DOHH2 (cell line): ENCODE data around the gene FUS.

ENCODE experiments used
- H3F3A ChIP-seq: fragments of 200-600 bp; sonication (generic), shearing (Covaris generic); 2 replicates; pipeline ENCODE4 v1.6.0; 2016; ENCODE audit warnings: antibody characterized with exemption, mild to moderate bottlenecking; ENCODE audit not compliant: control insufficient read depth, insufficient read depth
- H3K27ac ChIP-seq: fragments of 200-600 bp; sonication (generic); 2 replicates; pipeline ENCODE4 v1.5.1; 2014; ENCODE audit warnings: low read depth, mild to moderate bottlenecking, low read length, moderate library complexity
- H3K27me3 ChIP-seq: fragments of 200-600 bp; sonication (generic); 2 replicates; pipeline ENCODE4 v1.6.1; 2014; ENCODE audit warnings: mild to moderate bottlenecking, low read length, mixed read lengths; ENCODE audit not compliant: control insufficient read depth
- H3K36me3 ChIP-seq: fragments of 200-600 bp; sonication (generic); 2 replicates; pipeline ENCODE4 v1.6.1; 2014; ENCODE audit warnings: mild to moderate bottlenecking, low read length, moderate library complexity, mixed read lengths; ENCODE audit not compliant: control insufficient read depth
- H3K4me1 ChIP-seq: fragments of 200-600 bp; sonication (generic); 2 replicates; pipeline ENCODE4 v1.6.1; 2014; ENCODE audit warnings: mild to moderate bottlenecking, low read length, mixed read lengths; ENCODE audit not compliant: control insufficient read depth
- H3K4me2 ChIP-seq: fragments of 200-600 bp; sonication (generic); 2 replicates; pipeline ENCODE4 v1.6.0; 2014; ENCODE audit warnings: mild to moderate bottlenecking, low read length, moderate library complexity
- H3K4me3 ChIP-seq: fragments of 200-600 bp; sonication (generic); 2 replicates; pipeline ENCODE4 v1.5.1; 2014; ENCODE audit warnings: mild to moderate bottlenecking, low read length, mixed read lengths
- H3K79me2 ChIP-seq: fragments of 200-600 bp; sonication (generic); 2 replicates; pipeline ENCODE4 v1.6.1; 2014; ENCODE audit warnings: mild to moderate bottlenecking, low read length, mixed read lengths; ENCODE audit not compliant: control insufficient read depth
- H3K9me2 ChIP-seq: fragments of 200-600 bp; sonication (generic); replicated peaks from 2 replicates; pipeline ENCODE4 v1.6.1; 2014; ENCODE audit warnings: mild to moderate bottlenecking, low read length, mixed read lengths; ENCODE audit not compliant: control insufficient read depth
- H3K9me3 ChIP-seq: fragments of 200-600 bp; sonication (generic); 2 replicates; pipeline ENCODE4 v1.6.1; 2014; ENCODE audit warnings: antibody characterized with exemption, low read length, mixed read lengths; ENCODE audit not compliant: control insufficient read depth, insufficient read depth
- H4K20me1 ChIP-seq: fragments of 200-600 bp; sonication (generic); 2 replicates; pipeline ENCODE4 v1.6.0; 2014; ENCODE audit warnings: low read depth, mild to moderate bottlenecking, antibody characterized with exemption, low read length, moderate library complexity; ENCODE audit not compliant: control insufficient read depth, insufficient read depth
- EZH2phosphoT487 ChIP-seq: fragments of 200-600 bp; sonication (generic); IDR thresholded peaks from 2 replicates; pipeline ENCODE4 v1.6.1; 2017; ENCODE audit warnings: borderline replicate concordance, mild to moderate bottlenecking, antibody characterized with exemption, low read length, moderate library complexity, mixed read lengths
- TF ChIP-seq, protein P1 (sequence below): fragments of 200-600 bp; sonication (generic); IDR thresholded peaks from one replicate; pipeline ENCODE4 v1.5.1; 2014; ENCODE audit warnings: antibody characterized with exemption, mild to moderate bottlenecking, low read depth, low read length; ENCODE audit not compliant: poor library complexity, severe bottlenecking

FUS gene

DNA sequence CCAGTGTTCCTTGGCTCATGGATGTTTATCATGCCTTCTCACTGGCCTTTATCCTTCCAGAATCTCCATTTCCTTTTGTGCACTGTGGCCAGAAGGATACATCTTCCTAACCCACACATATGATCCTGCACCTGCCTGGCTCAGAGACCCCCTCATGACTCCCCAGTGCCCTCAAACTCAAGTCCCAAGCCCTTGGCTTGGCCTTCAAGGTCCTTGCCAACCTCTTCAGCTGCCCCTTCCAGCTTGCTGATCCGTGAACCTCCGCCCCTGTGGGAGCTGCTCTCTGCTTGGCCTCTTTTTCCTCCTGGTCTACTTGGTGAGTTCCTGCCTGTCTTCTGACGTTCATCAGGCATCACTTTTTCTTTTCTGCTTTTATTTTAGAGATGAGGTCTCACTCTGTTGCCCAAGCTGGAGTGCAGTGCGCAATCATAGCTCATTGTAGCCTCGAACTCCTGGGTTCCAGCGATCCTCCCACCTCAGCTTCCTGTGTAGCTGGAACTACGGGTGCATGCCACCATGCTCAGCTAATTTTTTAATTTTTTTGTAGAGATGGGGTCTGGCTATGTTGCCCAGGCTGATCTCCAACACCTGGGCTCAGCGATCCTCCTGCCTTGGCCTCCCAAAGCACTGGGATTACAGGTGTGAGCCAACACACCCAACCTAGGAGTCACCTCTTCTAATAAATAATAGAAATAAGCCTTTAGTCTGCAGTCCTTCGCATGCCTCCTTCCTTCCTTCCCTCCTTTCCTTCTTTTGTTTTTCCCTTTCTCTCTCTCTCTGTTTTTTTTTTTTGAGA is 25.1 kb downstream of the FUS start:
- Histone ChIP-seq H4K20me1 (no peaks in the 10 kb centered on the region; the same call in 1 of the 2 replicates), H3K4me2 (no peak overlapping the region), H3K4me3 (no peak overlapping the region), H3K36me3 (no peaks in the 10 kb centered on the region), H3K4me1 (peaks cover 28% of the 10 kb centered on the region), H3K27me3 (peaks cover 40% of the 10 kb centered on the region), H3F3A (peaks cover 11% of the 10 kb centered on the region), H3K9me2 (no peaks in the 10 kb centered on the region), H3K9me3 (no peaks in the 10 kb centered on the region), H3K79me2 (no peaks in the 10 kb centered on the region), H3K27ac (no peak overlapping the region)
- TF ChIP-seq, protein P1, sequence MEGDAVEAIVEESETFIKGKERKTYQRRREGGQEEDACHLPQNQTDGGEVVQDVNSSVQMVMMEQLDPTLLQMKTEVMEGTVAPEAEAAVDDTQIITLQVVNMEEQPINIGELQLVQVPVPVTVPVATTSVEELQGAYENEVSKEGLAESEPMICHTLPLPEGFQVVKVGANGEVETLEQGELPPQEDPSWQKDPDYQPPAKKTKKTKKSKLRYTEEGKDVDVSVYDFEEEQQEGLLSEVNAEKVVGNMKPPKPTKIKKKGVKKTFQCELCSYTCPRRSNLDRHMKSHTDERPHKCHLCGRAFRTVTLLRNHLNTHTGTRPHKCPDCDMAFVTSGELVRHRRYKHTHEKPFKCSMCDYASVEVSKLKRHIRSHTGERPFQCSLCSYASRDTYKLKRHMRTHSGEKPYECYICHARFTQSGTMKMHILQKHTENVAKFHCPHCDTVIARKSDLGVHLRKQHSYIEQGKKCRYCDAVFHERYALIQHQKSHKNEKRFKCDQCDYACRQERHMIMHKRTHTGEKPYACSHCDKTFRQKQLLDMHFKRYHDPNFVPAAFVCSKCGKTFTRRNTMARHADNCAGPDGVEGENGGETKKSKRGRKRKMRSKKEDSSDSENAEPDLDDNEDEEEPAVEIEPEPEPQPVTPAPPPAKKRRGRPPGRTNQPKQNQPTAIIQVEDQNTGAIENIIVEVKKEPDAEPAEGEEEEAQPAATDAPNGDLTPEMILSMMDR: no peak
- no peak for TF ChIP-seq EZH2phosphoT487

DNA sequence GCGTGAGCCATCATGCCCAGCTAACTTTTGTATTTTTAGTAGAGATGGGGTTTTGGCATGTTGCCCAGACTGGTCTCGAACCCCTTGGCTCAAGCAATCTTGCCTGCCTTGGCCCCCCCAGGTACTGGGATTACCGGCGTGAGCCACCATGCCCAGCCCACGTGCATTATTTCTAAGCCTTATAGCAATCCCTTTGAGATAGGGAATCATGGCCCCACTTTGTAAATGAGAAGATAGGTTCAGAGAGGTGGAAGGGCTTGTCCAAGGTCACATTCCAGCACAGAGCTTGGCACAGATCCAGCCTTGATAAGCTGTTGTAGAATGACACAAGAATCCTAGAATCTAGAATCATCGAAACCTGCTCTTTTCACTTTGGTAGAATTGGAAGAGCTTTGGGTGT is 26.8 kb downstream of the FUS start:
- peaks cover 14% of the 10 kb centered on the region for H3K4me1 ChIP-seq
- no peaks in the 10 kb centered on the region; the same call in none of the 2 replicates for H4K20me1 ChIP-seq
- H3K4me3 ChIP-seq: no peak overlapping the region
- no peaks in the 10 kb centered on the region for H3K79me2 ChIP-seq
- no peak overlapping the region for H3K4me2 ChIP-seq
- TF ChIP-seq, protein P1: no peak
- TF ChIP-seq EZH2phosphoT487: no peak
- H3K27ac ChIP-seq: no peak overlapping the region
- H3K27me3 ChIP-seq: peaks cover 42% of the 10 kb centered on the region
- H3K9me3 ChIP-seq: no peaks in the 10 kb centered on the region
- no peaks in the 10 kb centered on the region for H3K9me2 ChIP-seq
- H3K36me3 ChIP-seq: no peaks in the 10 kb centered on the region
- H3F3A ChIP-seq: peaks cover 4% of the 10 kb centered on the region; the same call in 1 of the 2 replicates

DNA sequence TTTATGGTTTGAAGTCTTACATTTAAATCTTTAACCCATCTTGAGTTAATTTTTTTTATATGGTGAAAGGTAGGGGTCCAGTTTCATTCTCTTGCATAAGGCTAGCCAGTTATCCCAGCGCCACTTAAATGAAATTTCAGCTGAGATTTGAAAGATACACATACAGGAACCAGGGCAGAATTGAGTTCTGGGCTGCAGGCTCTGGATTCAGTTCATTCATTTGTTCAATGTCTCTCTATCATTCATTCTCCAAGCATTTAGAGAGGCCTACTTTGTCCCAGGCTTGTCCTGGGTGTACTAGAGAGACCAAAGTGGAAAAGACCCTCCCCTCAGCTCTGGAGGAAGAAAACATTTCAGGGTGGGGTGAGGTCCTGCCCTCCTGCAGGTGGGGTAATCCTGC is 33.4 kb downstream of the FUS start:
- Histone ChIP-seq H3K4me3 (no peak overlapping the region), H3K9me3 (no peaks in the 10 kb centered on the region)
- TF ChIP-seq, protein P1: no peak
- TF ChIP-seq EZH2phosphoT487: no peak

More for the DNA sequence above, 33.4 kb downstream of the FUS start:
- Histone ChIP-seq H4K20me1 (no peaks in the 10 kb centered on the region; the same call in 1 of the 2 replicates), H3K4me1 (no peaks in the 10 kb centered on the region), H3K4me2 (no peak overlapping the region), H3K9me2 (no peaks in the 10 kb centered on the region), H3K27ac (no peak overlapping the region), H3F3A (no peaks in the 10 kb centered on the region), H3K27me3 (peaks cover 37% of the 10 kb centered on the region), H3K36me3 (no peaks in the 10 kb centered on the region), H3K79me2 (no peaks in the 10 kb centered on the region)
